Colonic mucosa (tissue), 4 donors: ENCODE data around the gene ZBTB8B. TPM values are rescaled to one million over a fixed set of nuclear protein-coding genes. Genes with fewer than 3 reads are reported as not detected.
"Not testable (repeated sequence)": the region's sequence is repeated elsewhere in the genome, so short reads cannot be mapped to it uniquely, and the experiment has no call there.

Source experiments
- DNase-seq: peaks from one replicate; pipeline ENCODE4 v3.0.0-alpha.2; 2020
- H3K27ac ChIP-seq: fragments of 200-600 bp; one replicate; pipeline ENCODE4 v1.8.0; 2021
- H3K27me3 ChIP-seq: fragments of 200-600 bp; one replicate; pipeline ENCODE4 v1.8.0; 2021
- H3K36me3 ChIP-seq: fragments of 200-600 bp; one replicate; pipeline ENCODE4 v1.8.0; 2021
- H3K4me1 ChIP-seq: fragments of 200-600 bp; one replicate; pipeline ENCODE4 v1.8.0; 2021; ENCODE audit warnings: mild to moderate bottlenecking
- H3K4me3 ChIP-seq: fragments of 200-600 bp; one replicate; pipeline ENCODE4 v1.8.0; 2021
- H3K9ac ChIP-seq, 2 donors: one replicate each; pipeline ENCODE4 v1.7.0; 2013; ENCODE audit warnings: control low read depth in 2 of 2, low read depth in 2 of 2, low read length in 2 of 2
- H3K9me3 ChIP-seq: fragments of 200-600 bp; one replicate; pipeline ENCODE4 v1.8.0; 2021
- intact Hi-C: fragments of 100-400 bp; cut with DNase I; formaldehyde crosslinking; loops from one replicate; pipeline ENCODE4 v1.14.1; 2022
- total RNA-seq, 2 donors: library from RNA; stranded (reverse); fragmentation: NEBNext Ultra II Directional in 1 of 2; extraction: Animal tissue kit (Norgen Biotek cat#: 25700) in 1 of 2; gene quantifications; one replicate each; pipeline ENCODE4 v1.2.1, GENCODE V29; 2021
- TF ChIP-seq, protein P1 (sequence below): fragments of 200-600 bp; IDR thresholded peaks from one replicate; pipeline ENCODE4 v1.8.0; 2022; ENCODE audit warnings: antibody characterized with exemption, mild to moderate bottlenecking
- donor health status: healthy.
- donor health status: DM: no; HTN: no; CAD: no.
- donor health status: DM: no; HTN: no; CAD: no.

Gene ZBTB8B
- total RNA-seq, 2 donors from 2014 or later: not detected

DNA sequence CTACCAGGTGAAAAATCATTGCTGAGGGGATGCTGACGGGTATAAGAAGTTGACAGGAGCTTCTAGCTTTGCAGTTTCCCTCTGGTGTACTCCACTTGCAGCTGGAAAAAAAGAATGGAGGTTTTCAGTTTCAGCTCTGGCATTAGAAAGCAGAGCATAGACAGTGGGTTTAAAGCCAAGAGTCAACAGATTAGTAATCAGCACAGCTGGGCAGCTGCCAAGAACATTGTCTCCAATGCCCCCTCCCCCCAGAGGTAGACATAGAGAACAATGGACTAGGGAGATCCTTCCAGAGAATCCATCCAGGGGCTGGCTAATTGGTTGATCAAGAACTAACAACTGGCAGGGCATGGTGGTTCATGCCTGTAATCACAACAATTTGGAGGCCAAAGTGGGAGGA is 10.1 kb upstream of the ZBTB8B start:
- Histone ChIP-seq H3K9me3 (no peaks in the 10 kb centered on the region), H3K4me1 (no peaks in the 10 kb centered on the region), H3K9ac (no peak overlapping the region), H3K4me3 (no peak overlapping the region), H3K27me3 (no peaks in the 10 kb centered on the region), H3K36me3 (no peaks in the 10 kb centered on the region), H3K27ac (no peak overlapping the region)
- intact Hi-C loops: no loop called here
- TF ChIP-seq, protein P1, sequence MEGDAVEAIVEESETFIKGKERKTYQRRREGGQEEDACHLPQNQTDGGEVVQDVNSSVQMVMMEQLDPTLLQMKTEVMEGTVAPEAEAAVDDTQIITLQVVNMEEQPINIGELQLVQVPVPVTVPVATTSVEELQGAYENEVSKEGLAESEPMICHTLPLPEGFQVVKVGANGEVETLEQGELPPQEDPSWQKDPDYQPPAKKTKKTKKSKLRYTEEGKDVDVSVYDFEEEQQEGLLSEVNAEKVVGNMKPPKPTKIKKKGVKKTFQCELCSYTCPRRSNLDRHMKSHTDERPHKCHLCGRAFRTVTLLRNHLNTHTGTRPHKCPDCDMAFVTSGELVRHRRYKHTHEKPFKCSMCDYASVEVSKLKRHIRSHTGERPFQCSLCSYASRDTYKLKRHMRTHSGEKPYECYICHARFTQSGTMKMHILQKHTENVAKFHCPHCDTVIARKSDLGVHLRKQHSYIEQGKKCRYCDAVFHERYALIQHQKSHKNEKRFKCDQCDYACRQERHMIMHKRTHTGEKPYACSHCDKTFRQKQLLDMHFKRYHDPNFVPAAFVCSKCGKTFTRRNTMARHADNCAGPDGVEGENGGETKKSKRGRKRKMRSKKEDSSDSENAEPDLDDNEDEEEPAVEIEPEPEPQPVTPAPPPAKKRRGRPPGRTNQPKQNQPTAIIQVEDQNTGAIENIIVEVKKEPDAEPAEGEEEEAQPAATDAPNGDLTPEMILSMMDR: no peak
- DNase-seq: no peak

DNA sequence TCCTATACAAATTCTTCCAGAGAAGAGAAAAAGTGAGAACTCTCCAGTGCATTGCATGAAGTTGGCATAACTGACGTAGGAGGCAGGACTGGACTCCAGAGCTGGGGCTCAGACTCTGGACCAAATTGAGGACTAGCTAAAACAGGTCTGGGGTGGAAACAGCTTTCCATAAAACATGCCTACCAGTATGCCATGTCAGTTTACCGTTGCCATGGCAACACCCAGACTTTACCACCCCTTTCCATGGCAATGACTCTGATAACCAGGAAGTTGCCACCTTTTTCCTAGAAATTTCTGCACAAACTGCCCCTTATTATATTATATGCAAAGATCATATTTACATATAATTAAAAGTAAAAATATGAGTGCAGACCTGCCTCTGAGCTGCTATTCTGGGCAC is 8.9 kb upstream of the ZBTB8B start:
- Histone ChIP-seq H3K4me1 (no peaks in the 10 kb centered on the region), H3K9ac (no peak overlapping the region), H3K4me3 (no peak overlapping the region), H3K36me3 (no peaks in the 10 kb centered on the region), H3K27ac (no peak overlapping the region), H3K27me3 (no peaks in the 10 kb centered on the region), H3K9me3 (no peaks in the 10 kb centered on the region)
- intact Hi-C loops: no loop called here
- TF ChIP-seq, protein P1: no peak
- DNase-seq: no peak

DNA sequence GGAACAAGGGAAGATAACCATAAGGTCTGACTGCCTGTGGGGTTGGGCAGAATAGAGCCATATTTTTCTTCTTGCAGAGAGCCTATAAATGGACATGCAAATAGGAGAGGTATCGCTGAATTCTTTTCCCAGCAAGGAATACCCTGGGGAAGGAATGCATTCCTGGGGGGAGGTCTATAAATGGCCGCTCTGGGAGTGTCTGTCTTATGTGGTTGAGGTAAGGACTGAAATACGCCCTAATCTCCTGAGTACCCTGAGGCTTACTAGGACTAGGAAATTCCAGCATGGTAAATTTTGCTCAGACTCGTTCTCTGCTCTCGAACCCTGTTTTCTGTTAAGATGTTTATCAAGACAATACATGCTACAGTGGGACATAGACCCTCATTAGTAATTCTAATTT is 6.1 kb upstream of the ZBTB8B start:
- H3K9me3 ChIP-seq, H3K4me3 ChIP-seq, intact Hi-C loops, H3K4me1 ChIP-seq, H3K27ac ChIP-seq, H3K9ac ChIP-seq, H3K27me3 ChIP-seq, DNase-seq, H3K36me3 ChIP-seq: not testable (repeated sequence)

DNA sequence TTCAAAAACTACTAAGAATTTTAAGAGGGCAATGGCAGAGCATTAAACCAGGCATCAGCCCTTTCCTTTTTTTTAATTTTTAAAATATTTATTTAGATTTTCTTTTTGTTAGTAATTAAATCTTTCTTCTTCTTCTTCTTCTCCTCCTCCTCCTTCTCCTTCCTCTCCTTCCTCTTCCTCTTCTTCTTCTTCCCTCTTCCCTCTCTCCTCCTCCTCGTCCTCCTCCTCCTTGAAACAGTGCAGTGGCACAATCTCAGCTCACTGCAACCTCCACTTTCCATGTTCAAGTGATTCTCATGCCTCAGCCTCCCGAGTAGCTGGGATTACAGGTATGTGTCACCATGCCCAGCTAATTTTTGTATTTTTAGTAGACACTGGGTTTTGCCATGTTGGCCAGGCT is 1.9 kb upstream of the ZBTB8B start:
- intact Hi-C loops, H3K4me3 ChIP-seq, H3K9ac ChIP-seq, DNase-seq, H3K27ac ChIP-seq, H3K36me3 ChIP-seq, H3K9me3 ChIP-seq: not testable (repeated sequence)
- Histone ChIP-seq H3K27me3 (peaks cover 27% of the 10 kb centered on the region), H3K4me1 (peaks cover 16% of the 10 kb centered on the region)

DNA sequence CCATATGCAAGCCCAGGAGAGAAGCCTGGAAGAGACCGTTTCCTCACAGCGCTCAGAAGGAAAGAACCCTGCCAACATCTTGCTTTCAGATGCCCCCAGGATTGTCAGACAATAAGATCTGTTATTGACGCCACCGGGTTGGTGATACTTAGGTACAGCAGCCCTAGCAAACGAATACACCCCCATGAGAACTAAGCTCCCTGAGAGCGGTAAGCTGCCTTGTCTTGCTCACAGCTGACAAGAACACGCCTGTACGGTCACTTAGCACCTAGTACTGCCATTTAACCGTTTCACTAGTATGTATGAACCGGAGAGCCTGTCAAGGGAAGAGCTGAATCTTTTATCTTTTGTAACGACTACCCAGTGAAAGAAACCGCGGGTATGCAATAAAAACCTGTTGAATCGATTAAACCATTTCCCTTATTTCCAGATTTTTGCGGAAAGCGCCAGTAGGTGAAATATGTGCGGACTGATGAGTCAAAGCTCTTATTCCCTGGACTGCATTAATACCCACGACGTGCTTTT is 619 bp upstream of the ZBTB8B start:
- no peak for DNase-seq
- peaks cover 16% of the 10 kb centered on the region for H3K4me1 ChIP-seq
- no peaks in the 10 kb centered on the region for H3K9me3 ChIP-seq
- H3K4me3 ChIP-seq: peak overlapping the region; percentile 38
- peaks cover 27% of the 10 kb centered on the region for H3K27me3 ChIP-seq
- intact Hi-C loops: no loop called here
- H3K27ac ChIP-seq: no peak overlapping the region
- TF ChIP-seq, protein P1: no peak
- no peaks in the 10 kb centered on the region for H3K36me3 ChIP-seq
- H3K9ac ChIP-seq: no peak overlapping the region

DNA sequence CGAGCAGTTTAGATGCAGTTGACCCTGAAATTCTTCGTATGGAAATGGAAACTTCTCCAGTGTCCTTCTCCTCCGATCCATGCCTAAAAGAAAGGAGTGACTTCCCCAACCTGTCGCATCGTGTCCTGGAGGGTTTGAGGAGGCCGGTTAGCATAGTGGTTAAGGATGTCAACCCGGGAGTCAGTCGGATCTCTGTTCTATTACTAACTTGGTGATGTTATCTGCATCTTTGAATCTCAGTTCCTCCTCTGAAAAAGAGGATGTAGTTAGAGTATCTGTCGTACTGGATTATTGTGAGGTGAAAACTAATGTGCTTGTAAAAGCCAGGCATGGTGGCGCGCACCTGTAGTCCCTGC is 684 bp downstream of the ZBTB8B start:
- intact Hi-C loops: no loop called here
- Histone ChIP-seq H3K9me3 (no peaks in the 10 kb centered on the region), H3K27me3 (peaks cover 27% of the 10 kb centered on the region), H3K4me3 (no peak overlapping the region), H3K9ac (peak overlapping the region in 1 of 2 donors; percentile 5), H3K27ac (no peak overlapping the region), H3K4me1 (peaks cover 16% of the 10 kb centered on the region), H3K36me3 (no peaks in the 10 kb centered on the region)
- TF ChIP-seq, protein P1: no peak
- no peak for DNase-seq

DNA sequence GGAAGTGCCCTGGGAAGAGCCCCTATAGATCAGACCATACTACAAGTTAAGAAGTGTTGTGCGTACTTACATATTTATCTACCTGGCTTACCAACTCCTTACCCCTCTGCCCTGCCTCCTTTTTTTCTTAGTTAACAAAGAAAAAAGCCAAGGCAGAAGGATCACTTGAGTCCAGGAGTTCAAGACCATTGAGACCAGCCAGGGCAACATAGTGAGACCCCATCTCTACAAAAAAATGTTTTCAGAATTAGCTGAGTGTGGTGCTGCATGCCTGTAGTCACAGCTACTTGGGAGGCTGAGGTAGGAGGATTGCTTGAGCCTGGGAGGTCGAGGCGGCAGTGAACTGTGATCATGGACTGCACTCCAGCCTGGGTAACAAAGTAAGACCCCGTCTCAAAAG is 1.9 kb downstream of the ZBTB8B start:
- Histone ChIP-seq H3K27ac (no peak overlapping the region), H3K36me3 (no peaks in the 10 kb centered on the region), H3K4me3 (no peak overlapping the region), H3K9ac (no peak overlapping the region), H3K9me3 (no peaks in the 10 kb centered on the region), H3K4me1 (peaks cover 16% of the 10 kb centered on the region), H3K27me3 (peaks cover 27% of the 10 kb centered on the region)
- intact Hi-C loops: no loop called here
- TF ChIP-seq, protein P1: no peak
- DNase-seq: no peak
